Ishikawa (cell line): ENCODE measurements around the gene ROBO1.

Source experiments
- CEBPB ChIP-seq: IDR thresholded peaks from 2 replicates; pipeline ENCODE4 v1.6.1; 2012
- EGR1 ChIP-seq: IDR thresholded peaks from 2 replicates; pipeline ENCODE4 v1.6.1; 2012
- EP300 ChIP-seq: IDR thresholded peaks from 2 replicates; pipeline ENCODE4 v1.6.1; 2012; ENCODE audit warnings: borderline replicate concordance
- FOXM1 ChIP-seq: IDR thresholded peaks from 2 replicates; pipeline ENCODE4 v1.6.1; 2012; ENCODE audit warnings: low read depth, borderline replicate concordance
- NFIC ChIP-seq: IDR thresholded peaks from 2 replicates; pipeline ENCODE4 v1.6.1; 2012
- REST ChIP-seq: IDR thresholded peaks from 2 replicates; pipeline ENCODE4 v1.6.1; 2012; ENCODE audit warnings: low read depth, mild to moderate bottlenecking
- TAF1 ChIP-seq: IDR thresholded peaks from 2 replicates; pipeline ENCODE4 v1.6.1; 2012; ENCODE audit warnings: low read depth, mild to moderate bottlenecking
- TEAD4 ChIP-seq: IDR thresholded peaks from 2 replicates; pipeline ENCODE4 v1.6.1; 2012
- YY1 ChIP-seq: IDR thresholded peaks from 2 replicates; pipeline ENCODE4 v1.6.1; 2012; ENCODE audit warnings: low read depth
- TF ChIP-seq, protein P1 (sequence below): IDR thresholded peaks from 2 replicates; pipeline ENCODE4 v1.6.1; 2012
- TF ChIP-seq, protein P2 (sequence below): IDR thresholded peaks from 2 replicates; pipeline ENCODE4 v1.6.1; 2012

GRCh38 chr3:79767905-79768267, at the start of gene ROBO1:
- TF ChIP-seq, protein P1, sequence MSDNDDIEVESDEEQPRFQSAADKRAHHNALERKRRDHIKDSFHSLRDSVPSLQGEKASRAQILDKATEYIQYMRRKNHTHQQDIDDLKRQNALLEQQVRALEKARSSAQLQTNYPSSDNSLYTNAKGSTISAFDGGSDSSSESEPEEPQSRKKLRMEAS, result no peak
- TF ChIP-seq EGR1 (no peak), YY1 (no peak), FOXM1 (no peak), EP300 (no peak), REST (no peak), TAF1 (no peak), NFIC (no peak), CEBPB (no peak), TEAD4 (no peak)
- TF ChIP-seq, protein P2, sequence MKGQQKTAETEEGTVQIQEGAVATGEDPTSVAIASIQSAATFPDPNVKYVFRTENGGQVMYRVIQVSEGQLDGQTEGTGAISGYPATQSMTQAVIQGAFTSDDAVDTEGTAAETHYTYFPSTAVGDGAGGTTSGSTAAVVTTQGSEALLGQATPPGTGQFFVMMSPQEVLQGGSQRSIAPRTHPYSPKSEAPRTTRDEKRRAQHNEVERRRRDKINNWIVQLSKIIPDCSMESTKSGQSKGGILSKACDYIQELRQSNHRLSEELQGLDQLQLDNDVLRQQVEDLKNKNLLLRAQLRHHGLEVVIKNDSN, result no peak
